ENCODE results near the gene PARG. TPM values are rescaled to one million over a fixed set of nuclear protein-coding genes. Genes with fewer than 3 reads are reported as not detected.
"Not testable (repeated sequence)": the region's sequence is repeated elsewhere in the genome, so short reads cannot be mapped to it uniquely, and the experiment has no call there.

Gene PARG
- total and polyA plus RNA-seq, 2 donors (not counting 3 experiments of a cell fraction or from before 2014, with no cell fraction given) = 6.1 to 27.6 TPM

DNA sequence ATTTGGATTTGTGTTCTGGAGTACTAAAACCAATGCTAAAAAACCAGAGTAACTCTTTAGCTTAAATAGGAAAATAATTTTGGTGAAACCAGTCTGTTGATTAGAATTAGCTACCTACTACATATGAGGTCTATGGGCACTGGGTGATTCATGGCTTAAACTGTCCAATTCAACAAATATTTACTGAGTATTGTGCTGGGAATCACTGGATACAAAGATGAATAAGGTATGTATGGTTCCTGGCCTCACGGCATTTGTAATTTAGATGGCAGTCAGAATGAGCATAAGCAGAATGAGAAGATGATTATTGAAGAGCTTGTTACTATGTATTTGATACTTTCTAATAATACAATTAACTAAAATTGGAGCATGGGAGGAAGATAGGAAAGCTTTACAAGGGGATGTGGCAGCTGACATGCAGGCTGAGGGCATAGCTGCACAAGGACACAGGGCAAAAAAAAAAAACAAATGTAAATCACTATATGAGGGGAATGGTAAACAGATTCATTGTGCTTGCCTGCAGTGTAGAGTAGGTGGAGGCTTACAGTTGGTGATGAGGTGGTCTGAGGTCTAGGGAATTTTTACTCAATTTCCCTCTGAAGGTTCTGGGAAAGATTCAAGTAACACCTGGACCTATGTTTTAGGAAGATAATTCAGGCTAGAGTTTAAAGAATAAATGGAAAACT lies 83.0 kb downstream of the PARG start:
- H3K4me2 ChIP-seq (ENCODE audit: insufficient read depth, low read length); H3K27ac ChIP-seq (ENCODE audit: insufficient read depth, low read depth, low read length); H4K20me1 ChIP-seq (replicated peaks; ENCODE audit: control insufficient read depth, extremely low read depth, insufficient read depth, low read length); dilution Hi-C loops (cut with MboI; ENCODE audit: extremely low pct_ligation_motif_present, low sequenced_read_pairs); H3K9me1 ChIP-seq (replicated peaks; ENCODE audit: control insufficient read depth, extremely low read depth, insufficient read depth, low read length); POLR2A ChIA-PET; H3K9me3 ChIP-seq (replicated peaks; ENCODE audit: control insufficient read depth, insufficient read depth, low read length); H3K79me2 ChIP-seq (ENCODE audit: control insufficient read depth, insufficient read depth, low read length); BruUV-seq (replicated peaks); H2AFZ ChIP-seq (ENCODE audit: low read depth, low read length); H3K27me3 ChIP-seq (ENCODE audit: control insufficient read depth in 2 of 2, insufficient read depth in 2 of 2, low read length in 2 of 2); intact Hi-C loops (cut with micrococcal nuclease); CTCF ChIA-PET; H3K4me1 ChIP-seq (ENCODE audit: control insufficient read depth, extremely low read depth, insufficient read depth, low read length); H3K4me3 ChIP-seq (replicated peaks in 1 of 3; ENCODE audit: insufficient read depth in 1 of 3, low read depth in 1 of 3, low read length in 3 of 3); DNase-seq (ENCODE audit: low read depth, low spot score); H3K9ac ChIP-seq (replicated peaks; ENCODE audit: extremely low read depth, insufficient read depth, low read length); FAIRE-seq; H3K36me3 ChIP-seq (ENCODE audit: control insufficient read depth in 2 of 2, extremely low read depth in 1 of 2, insufficient read depth in 2 of 2, low read length in 2 of 2): not testable (repeated sequence)

DNA sequence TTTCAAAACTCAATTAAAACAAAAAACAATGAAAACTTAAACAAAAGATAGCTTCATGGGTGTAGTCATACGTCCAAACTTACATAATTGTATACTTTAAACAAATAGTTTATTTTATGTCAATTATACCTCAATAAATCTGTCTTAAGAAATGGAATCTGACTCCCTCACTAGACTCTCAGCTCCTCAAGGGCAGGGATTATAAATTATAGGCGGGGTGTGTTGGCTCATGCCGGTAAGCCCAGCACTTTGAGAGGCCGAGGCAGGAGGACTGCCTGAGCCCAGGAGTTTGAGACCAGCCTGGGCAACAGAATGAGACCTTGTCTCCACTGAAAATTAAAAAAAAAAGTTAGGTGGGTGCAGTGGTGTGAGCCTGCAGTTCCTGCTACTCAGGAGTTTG lies 92.3 kb downstream of the PARG start:
- FAIRE-seq; dilution Hi-C loops (cut with MboI; ENCODE audit: extremely low pct_ligation_motif_present, low sequenced_read_pairs); H3K27ac ChIP-seq (ENCODE audit: insufficient read depth, low read depth, low read length); H3K27me3 ChIP-seq (ENCODE audit: control insufficient read depth in 2 of 2, insufficient read depth in 2 of 2, low read length in 2 of 2); H3K4me3 ChIP-seq (replicated peaks in 1 of 3; ENCODE audit: insufficient read depth in 1 of 3, low read depth in 1 of 3, low read length in 3 of 3); H3K9me1 ChIP-seq (replicated peaks; ENCODE audit: control insufficient read depth, extremely low read depth, insufficient read depth, low read length); H3K36me3 ChIP-seq (ENCODE audit: control insufficient read depth in 2 of 2, extremely low read depth in 1 of 2, insufficient read depth in 2 of 2, low read length in 2 of 2); H4K20me1 ChIP-seq (replicated peaks; ENCODE audit: control insufficient read depth, extremely low read depth, insufficient read depth, low read length); DNase-seq (ENCODE audit: low read depth, low spot score); H3K4me1 ChIP-seq (ENCODE audit: control insufficient read depth, extremely low read depth, insufficient read depth, low read length); H3K79me2 ChIP-seq (ENCODE audit: control insufficient read depth, insufficient read depth, low read length); H3K9ac ChIP-seq (replicated peaks; ENCODE audit: extremely low read depth, insufficient read depth, low read length); BruUV-seq (replicated peaks); H3K9me3 ChIP-seq (replicated peaks; ENCODE audit: control insufficient read depth, insufficient read depth, low read length); POLR2A ChIA-PET; intact Hi-C loops (cut with micrococcal nuclease); CTCF ChIA-PET; H3K4me2 ChIP-seq (ENCODE audit: insufficient read depth, low read length); H2AFZ ChIP-seq (ENCODE audit: low read depth, low read length): not testable (repeated sequence)

Data from endothelial cell of umbilical vein (primary cell).